ENCODE measurements around the gene MCU. TPM values are rescaled to one million over a fixed set of nuclear protein-coding genes. Genes with fewer than 3 reads are reported as not detected.

MCU gene
- total and polyA plus RNA-seq, 10 of the 15 experiments (the other 5 are each of a cell fraction or from before 2014, with no cell fraction given), result 5.1 to 49.1 (median 17.9) TPM

GRCh38 chr10:72846238-72846637, 154.3 kb downstream of the MCU start:
- Histone ChIP-seq H3K9ac (ENCODE audit: control insufficient read depth, insufficient read depth, low read length) (no peak overlapping the region), H3K9me3 (replicated peaks; ENCODE audit: control insufficient read depth, insufficient read depth, low read length) (no peaks in the 10 kb centered on the region; the same call in 2 of the 3 replicates), H3K27ac (ENCODE audit: control insufficient read depth, insufficient read depth) (no peak overlapping the region), H3K4me2 (ENCODE audit: control insufficient read depth, insufficient read depth) (no peak overlapping the region), H3K4me1 (ENCODE audit: control insufficient read depth, insufficient read depth, low read length) (no peaks in the 10 kb centered on the region), H3K27me3 (replicated peaks in 1 of 2; ENCODE audit: control insufficient read depth in 2 of 2, insufficient read depth in 2 of 2, low read length in 1 of 2) (no peaks in the 10 kb centered on the region), H2AFZ (ENCODE audit: control insufficient read depth, low read depth, low read length) (no peak overlapping the region), H3K4me3 (no peak overlapping the region), H3K79me2 (ENCODE audit: control insufficient read depth, insufficient read depth, low read length) (no peaks in the 10 kb centered on the region), H3K36me3 (ENCODE audit: control insufficient read depth in 2 of 2, insufficient read depth in 2 of 2, low read length in 1 of 2) (no peaks in the 10 kb centered on the region), H4K20me1 (ENCODE audit: control insufficient read depth, insufficient read depth) (no peaks in the 10 kb centered on the region)
- CTCF ChIA-PET, result no interaction called here
- SMC1A ChIA-PET (ENCODE audit: uncharacterized antibody, unreplicated experiment), result no interaction called here
- no TSS peak for BruUV-seq (replicated peaks)
- RAD21 ChIA-PET (ENCODE audit: unreplicated experiment), result no interaction called here
- no peak for FAIRE-seq
- POLR2A ChIA-PET, result no interaction called here
- intact Hi-C loops (cut with micrococcal nuclease; ENCODE audit: unreplicated experiment) (no loop called here), in situ Hi-C loops (cut with MboI) (no loop called here)
- WGBS (ENCODE audit: insufficient coverage, insufficient replicate concordance, low lambda C conversion rate, missing lambda C conversion rate), result 86% methylated on average over 7 of the region's 7 CpGs
- DNase-seq (ENCODE audit: low read depth, low spot score), result no peak
- no peak for ATAC-seq
- TF ChIP-seq ZNF207 (IDR thresholded peaks at IDR 0.05; ENCODE audit: borderline replicate concordance) (no peak), SREBF1 (IDR thresholded peaks at IDR 0.05; ENCODE audit: low read length) (no peak), CHD1 (IDR thresholded peaks at IDR 0.05; ENCODE audit: low read depth, low read length) (no peak), PML (IDR thresholded peaks at IDR 0.05; ENCODE audit: low read length) (no peak), SP1 (IDR thresholded peaks at IDR 0.05; ENCODE audit: low read depth, low read length) (no peak), CBX5 (IDR thresholded peaks at IDR 0.05; ENCODE audit: low read depth) (no peak), USF1 (IDR thresholded peaks at IDR 0.05; ENCODE audit: borderline replicate concordance, extremely low read length, insufficient read depth, low read depth, low read length) (no peak), TBL1XR1 (IDR thresholded peaks at IDR 0.05; ENCODE audit: low read depth, low read length) (no peak), SRF (IDR thresholded peaks at IDR 0.05; ENCODE audit: low read depth in 2 of 2, low read length in 2 of 2) (no peak), NFYA (IDR thresholded peaks at IDR 0.05; ENCODE audit: borderline replicate concordance, low read depth, low read length) (no peak), CBX3 (IDR thresholded peaks at IDR 0.05; ENCODE audit: borderline replicate concordance, low read depth) (no peak), REST (IDR thresholded peaks at IDR 0.05; ENCODE audit: low read depth, low read length) (no peak), CUX1 (IDR thresholded peaks at IDR 0.05; ENCODE audit: insufficient replicate concordance, low read depth, low read length) (no peak), MTA3 (IDR thresholded peaks at IDR 0.05; ENCODE audit: borderline replicate concordance, low read length) (no peak), PBX3 (IDR thresholded peaks at IDR 0.05; ENCODE audit: insufficient replicate concordance, low read depth, low read length) (no peak)

All from GM12878 (cell line).